HG02588 (cell line): ENCODE measurements around the gene BACE2.
"Not testable (repeated sequence)": the region's sequence is repeated elsewhere in the genome, so short reads cannot be mapped to it uniquely, and the experiment has no call there.

Experiments
- ATAC-seq: cut with Tn5 transposase; IDR thresholded peaks from one replicate; pipeline ENCODE4 v1.9.1; 2021; ENCODE audit warnings: mild to moderate bottlenecking, moderate library complexity; ENCODE audit not compliant: unreplicated experiment

BACE2 gene

GRCh38 chr21:41182547-41182946, 14.6 kb downstream of the BACE2 start:
- no peak for ATAC-seq

- no peak for ATAC-seq
Observed at GRCh38 chr21:41183575-41183974, 15.6 kb downstream of the BACE2 start.

- no peak for ATAC-seq
Observed at GRCh38 chr21:41185802-41186201, 17.8 kb downstream of the BACE2 start.

GRCh38 chr21:41186755-41187536, 19.0 kb downstream of the BACE2 start:
- ATAC-seq: no peak

GRCh38 chr21:41187537-41188025, 19.6 kb downstream of the BACE2 start:
- ATAC-seq: no peak

GRCh38 chr21:41188486-41189149, 20.7 kb downstream of the BACE2 start:
- no peak for ATAC-seq

GRCh38 chr21:41189150-41189745, 21.3 kb downstream of the BACE2 start:
- no peak for ATAC-seq

GRCh38 chr21:41192552-41192951, 24.6 kb downstream of the BACE2 start:
- not testable (repeated sequence) for ATAC-seq

- no peak for ATAC-seq
Observed at GRCh38 chr21:41195311-41195710, 27.4 kb downstream of the BACE2 start.

- ATAC-seq: no peak
Observed at GRCh38 chr21:41196993-41197392, 29.0 kb downstream of the BACE2 start.

GRCh38 chr21:41197582-41197981, 29.6 kb downstream of the BACE2 start:
- ATAC-seq: no peak

- ATAC-seq: not testable (repeated sequence)
Observed at GRCh38 chr21:41198647-41199046, 30.7 kb downstream of the BACE2 start.

GRCh38 chr21:41199123-41199522, 31.2 kb downstream of the BACE2 start:
- no peak for ATAC-seq

GRCh38 chr21:41199588-41199987, 31.6 kb downstream of the BACE2 start:
- ATAC-seq: no peak

- ATAC-seq: no peak
Observed at GRCh38 chr21:41201385-41201784, 33.4 kb downstream of the BACE2 start.

- no peak for ATAC-seq
Observed at GRCh38 chr21:41204736-41205135, 36.8 kb downstream of the BACE2 start.

- ATAC-seq: no peak
Observed at GRCh38 chr21:41207401-41208375, 39.7 kb downstream of the BACE2 start.

GRCh38 chr21:41208376-41208763, 40.4 kb downstream of the BACE2 start:
- ATAC-seq: no peak

GRCh38 chr21:41209016-41209619, 41.2 kb downstream of the BACE2 start:
- ATAC-seq: no peak

GRCh38 chr21:41210426-41211059, 42.6 kb downstream of the BACE2 start:
- no peak for ATAC-seq
